HG02870 (cell line): ENCODE results near the gene PAFAH1B2.
"Not testable (repeated sequence)": the region's sequence is repeated elsewhere in the genome, so short reads cannot be mapped to it uniquely, and the experiment has no call there.

Source experiments
- ATAC-seq: cut with Tn5 transposase; IDR thresholded peaks from one replicate; pipeline ENCODE4 v1.9.1; 2021; ENCODE audit warnings: mild to moderate bottlenecking, moderate library complexity; ENCODE audit not compliant: unreplicated experiment

PAFAH1B2 gene

DNA sequence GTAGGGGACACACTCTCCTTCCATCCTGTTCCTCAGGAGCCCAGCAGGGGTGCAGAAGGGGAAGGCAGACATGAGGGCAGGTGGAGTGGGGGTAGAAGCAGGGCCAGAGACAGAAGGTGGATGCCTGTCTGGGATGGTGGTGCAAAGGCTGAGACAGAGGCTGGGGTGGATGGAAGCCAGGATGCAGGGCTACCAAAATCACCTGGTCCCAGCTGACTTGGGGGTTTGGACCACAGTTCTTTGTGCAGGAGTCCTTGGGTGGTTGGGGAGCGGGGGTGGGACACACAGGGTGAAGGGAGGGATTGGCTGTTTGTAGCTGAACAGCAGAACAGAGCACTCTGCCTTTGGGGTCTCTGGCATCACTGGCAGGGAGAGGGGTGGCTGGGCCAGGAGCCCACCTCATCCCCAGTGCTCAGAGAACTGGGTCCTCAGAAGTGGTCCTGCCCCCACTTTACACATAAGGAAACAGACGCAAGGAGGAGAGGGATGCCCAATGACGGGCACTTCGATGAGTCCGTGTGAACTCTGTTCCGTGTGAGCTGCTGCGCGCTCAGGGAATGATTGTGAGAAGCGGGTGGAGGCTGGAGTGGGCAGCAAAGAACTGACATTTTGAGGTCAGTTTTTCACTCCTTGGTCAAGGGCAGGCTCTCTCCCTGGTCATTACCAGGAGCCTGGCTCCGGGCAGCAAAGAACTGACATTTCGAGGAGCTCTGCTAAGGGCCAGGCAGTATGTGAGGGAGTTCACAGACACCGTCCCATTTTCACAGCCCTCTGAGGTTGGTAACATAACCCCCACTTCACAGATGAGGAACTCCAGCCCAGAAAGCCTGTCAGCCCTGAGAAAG lies 56.9 kb downstream of the PAFAH1B2 start:
- ATAC-seq: no peak

DNA sequence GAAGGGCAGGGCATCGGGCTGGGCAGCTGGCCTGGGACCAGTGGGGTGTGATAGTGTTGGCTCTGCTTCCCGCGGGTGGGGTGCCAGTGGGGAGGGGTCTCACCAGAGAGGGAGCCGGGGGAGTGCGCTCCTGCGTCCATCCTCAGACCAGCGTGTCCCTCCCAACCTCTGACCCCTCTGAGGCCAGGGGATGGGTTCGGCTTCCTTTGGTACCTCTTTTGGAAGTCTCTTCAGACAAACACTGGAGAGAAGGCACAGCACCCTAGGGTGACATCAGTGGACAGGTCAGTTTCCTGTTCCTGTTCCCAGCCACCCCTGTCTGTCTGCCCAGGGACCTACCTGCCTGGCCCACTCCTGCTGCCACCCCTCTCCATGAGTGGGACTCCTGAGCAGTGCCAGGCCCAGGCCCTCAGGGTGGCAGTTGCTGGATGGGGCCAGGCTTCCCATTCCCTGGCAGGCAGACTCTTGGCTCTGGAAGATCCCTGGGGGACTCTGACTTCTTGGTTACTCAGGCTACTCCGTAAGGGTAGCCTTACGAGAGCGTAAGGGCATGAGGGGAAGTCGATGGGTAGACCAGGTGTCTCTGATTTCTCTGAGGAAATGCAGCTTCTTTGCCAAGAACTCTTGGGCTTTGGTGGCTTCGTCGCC lies 57.7 kb downstream of the PAFAH1B2 start:
- no peak for ATAC-seq

DNA sequence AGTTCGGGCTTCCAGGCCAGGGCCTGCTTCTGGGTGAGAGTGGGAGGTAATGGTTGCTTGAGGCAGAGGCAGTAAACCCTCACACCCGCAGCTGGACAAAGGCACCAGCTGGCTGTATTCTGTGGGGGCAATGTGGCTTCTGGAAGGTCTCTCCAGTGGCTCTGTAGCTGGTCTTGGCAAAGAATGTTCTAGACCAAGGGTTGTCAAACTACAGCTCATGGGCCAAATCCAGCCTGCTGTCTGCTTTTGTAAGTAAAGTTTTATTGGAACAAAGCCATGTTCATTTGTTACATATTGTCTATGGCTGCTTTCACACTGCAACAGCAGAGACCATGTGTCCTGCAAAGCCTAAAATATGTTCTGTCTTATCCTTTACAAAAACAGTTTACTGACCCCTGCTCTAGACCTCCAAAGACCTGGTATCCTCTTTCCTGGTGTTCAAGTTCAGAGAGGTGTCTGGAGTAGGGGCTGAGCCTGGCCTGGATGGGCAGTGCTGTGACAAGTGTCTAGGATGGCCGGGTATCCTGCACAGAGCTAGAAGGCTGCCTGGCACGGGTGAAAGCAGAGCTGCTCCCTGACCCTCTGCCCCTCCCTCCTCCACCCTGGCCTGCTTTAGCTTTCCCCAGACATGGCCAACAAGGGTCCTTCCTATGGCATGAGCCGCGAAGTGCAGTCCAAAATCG lies 58.4 kb downstream of the PAFAH1B2 start:
- no peak for ATAC-seq

DNA sequence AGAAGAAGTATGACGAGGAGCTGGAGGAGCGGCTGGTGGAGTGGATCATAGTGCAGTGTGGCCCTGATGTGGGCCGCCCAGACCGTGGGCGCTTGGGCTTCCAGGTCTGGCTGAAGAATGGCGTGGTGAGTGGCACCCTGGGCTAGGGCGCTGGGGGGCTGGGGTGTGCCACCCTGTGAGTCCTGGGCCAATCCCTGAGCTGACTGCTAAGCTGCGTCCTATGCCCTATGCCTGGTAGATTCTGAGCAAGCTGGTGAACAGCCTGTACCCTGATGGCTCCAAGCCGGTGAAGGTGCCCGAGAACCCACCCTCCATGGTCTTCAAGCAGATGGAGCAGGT lies 59.0 kb downstream of the PAFAH1B2 start:
- no peak for ATAC-seq

DNA sequence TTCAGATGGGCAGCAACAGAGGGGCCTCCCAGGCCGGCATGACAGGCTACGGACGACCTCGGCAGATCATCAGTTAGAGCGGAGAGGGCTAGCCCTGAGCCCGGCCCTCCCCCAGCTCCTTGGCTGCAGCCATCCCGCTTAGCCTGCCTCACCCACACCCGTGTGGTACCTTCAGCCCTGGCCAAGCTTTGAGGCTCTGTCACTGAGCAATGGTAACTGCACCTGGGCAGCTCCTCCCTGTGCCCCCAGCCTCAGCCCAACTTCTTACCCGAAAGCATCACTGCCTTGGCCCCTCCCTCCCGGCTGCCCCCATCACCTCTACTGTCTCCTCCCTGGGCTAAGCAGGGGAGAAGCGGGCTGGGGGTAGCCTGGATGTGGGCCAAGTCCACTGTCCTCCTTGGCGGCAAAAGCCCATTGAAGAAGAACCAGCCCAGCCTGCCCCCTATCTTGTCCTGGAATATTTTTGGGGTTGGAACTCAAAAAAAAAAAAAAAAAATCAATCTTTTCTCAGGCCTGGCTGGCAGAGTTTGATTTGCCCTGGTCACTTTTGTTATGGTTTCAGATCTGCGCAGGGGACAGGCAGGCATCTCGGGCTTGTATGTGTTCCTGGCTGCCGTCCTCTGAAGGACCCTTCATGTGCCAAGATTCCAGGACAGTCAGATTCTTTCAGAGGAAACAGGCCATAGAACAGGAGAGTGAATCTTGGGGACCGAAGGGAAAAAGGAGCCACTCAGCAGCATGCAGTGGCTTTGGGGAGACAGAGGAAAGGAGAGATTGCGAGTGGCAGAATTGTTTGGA lies 60.4 kb downstream of the PAFAH1B2 start:
- no peak for ATAC-seq

DNA sequence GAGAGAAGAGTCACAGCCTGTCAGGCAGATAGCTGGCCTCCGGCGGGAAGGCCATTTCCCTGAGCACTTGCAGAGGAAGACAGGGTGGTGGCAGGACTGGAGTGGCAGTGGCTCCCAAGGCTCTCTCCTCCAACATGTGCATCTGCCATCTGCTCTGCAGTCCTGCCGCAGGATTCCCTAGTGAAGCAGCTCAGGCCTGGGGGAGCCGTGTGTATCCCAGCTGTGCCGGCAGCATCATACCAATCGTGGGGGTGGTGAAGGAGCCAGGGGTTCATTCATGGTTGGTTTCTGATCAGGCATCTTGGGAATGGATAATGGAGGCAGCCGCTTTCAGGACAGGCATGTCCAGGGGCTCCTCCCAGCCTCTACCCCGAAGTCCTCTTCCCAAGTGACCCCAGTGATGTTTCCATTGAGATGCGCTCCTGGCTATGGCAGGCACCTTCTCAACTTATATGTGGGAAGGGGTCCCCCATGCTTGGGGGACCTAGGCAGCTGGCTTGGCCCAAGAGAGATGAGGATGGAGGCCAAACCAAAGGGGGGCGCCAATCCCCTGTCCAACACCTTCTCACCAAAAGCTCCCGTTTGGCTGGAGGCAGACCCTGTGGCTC lies 61.2 kb downstream of the PAFAH1B2 start:
- ATAC-seq: no peak

DNA sequence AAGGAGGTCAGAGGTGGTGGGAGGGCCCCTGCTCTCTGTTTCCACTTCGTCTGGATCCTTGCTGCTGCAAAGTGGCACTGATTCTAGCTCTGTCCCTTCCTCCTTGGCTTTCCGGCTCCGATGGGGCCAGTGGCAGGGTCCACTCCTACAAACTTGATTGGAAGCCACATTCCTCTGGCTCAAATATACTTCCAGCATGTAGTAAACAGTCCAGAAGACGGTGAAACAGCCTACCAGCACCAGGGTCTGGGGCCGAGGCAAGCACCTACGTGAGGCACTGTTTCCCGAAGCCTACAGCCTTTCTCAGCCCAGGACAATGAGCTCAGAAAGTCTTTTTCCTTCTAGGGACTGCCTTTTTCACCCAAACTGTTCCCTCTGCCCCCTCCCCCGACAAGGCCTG lies 62.0 kb downstream of the PAFAH1B2 start:
- not testable (repeated sequence) for ATAC-seq

DNA sequence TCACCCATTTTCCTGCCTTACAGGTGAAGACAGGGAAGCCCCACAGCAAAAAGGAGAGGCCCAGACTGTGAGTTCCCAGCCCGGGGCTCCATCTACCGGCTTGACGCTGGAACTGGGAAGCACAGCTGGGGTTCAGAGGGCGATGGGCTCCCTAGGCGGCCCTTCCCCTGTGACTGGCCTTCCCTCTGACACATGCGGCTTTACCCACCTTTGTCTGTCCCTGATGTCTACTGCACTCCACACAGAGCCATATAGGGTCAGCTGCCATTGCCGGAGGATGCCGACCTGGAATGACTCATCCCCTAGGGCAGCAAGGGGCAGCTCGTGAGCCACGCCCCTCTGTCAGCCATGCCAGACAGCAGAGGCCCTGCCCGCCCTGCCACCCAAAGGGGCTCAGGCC lies 62.8 kb downstream of the PAFAH1B2 start:
- not testable (repeated sequence) for ATAC-seq

DNA sequence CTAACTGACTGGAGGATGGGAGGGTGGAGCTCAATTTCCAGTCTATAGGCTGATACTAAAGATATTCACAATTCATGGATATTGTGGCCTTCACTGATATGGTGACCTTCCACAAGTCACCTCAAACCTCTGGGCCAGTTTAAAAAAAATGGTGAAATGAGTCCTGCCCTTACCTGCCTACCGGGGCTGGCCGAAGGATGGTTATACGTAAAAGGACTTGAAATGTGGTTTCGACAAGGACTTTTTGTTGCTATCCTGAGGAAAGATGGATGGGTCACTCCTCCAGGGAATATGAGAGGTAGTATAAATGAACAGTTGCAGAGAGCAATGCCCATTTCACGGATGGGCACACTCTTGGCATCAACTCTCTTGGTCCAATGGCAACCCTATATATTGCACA lies 63.4 kb downstream of the PAFAH1B2 start:
- ATAC-seq: not testable (repeated sequence)

DNA sequence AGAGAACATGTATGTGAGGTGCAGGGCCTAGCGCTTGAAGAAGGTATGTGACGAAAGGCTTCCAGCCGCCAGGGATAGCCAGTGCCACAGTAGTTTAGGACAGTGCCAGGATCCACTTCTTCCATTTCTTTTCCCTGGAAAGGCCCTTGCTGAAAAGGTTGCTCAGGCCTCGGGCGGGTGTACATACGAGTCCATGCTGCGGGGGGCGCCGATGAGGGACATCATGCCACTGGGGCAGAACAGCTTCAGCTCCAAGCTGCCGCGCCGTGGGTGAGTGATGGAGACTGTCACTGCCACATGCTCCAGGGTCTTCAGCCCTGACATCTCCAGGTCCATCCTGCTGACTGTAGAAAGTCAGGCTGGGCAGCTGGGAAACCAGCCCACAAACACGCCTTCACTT lies 64.6 kb downstream of the PAFAH1B2 start:
- ATAC-seq: not testable (repeated sequence)

DNA sequence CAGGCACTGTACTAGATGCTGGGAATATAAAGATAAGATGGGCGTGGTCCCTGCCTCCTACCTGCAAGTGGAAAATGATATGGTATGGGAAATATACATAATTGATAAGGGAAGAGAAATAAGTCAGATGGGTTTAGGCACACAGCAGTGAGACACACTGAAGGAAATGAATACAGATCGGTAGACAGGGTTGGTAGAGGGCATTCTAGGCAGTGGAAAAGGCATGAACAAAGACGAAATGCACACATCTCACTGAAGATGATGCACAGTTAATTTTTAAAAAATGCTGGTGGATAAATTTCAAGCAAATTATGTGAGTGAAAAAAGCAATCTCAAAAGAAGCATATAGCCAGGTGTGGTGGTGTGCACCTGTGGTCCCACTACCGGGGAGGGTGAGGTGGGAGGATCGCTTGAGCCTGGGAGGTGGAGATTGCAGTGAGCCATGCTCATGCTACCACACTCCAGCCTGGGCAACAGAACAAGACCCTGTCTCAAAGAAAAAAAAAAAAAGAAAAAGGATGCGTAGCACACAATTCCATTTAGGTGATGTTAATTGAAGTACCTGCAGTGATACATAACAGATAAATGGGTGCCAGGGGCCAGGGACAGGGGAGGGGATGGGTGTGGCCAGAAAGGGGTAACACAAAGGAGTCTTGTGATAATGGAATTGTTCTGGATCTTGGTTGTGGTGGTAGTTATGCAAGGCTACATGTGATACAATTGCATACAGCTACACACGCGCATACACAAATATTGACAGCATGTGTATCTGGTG lies 65.5 kb downstream of the PAFAH1B2 start:
- not testable (repeated sequence) for ATAC-seq

DNA sequence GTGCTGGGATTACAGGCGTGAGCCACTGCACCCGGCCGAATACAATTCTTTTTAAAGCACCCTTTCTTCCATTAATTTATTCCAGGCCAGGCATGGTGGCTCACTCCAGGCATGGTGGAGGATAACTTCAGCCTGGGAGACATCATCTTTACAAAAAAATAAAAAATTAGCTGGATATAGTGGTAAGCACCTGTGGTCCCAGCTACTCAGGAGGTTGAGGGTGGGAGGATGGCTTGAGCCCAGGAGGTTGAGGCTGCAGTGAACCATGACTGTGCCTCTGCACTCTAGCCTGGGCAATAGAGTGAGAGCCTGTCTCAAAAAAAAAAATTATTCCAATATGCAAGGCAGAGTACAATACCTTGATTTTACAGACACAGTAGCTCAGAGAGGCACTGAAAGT lies 66.5 kb downstream of the PAFAH1B2 start:
- no peak for ATAC-seq

DNA sequence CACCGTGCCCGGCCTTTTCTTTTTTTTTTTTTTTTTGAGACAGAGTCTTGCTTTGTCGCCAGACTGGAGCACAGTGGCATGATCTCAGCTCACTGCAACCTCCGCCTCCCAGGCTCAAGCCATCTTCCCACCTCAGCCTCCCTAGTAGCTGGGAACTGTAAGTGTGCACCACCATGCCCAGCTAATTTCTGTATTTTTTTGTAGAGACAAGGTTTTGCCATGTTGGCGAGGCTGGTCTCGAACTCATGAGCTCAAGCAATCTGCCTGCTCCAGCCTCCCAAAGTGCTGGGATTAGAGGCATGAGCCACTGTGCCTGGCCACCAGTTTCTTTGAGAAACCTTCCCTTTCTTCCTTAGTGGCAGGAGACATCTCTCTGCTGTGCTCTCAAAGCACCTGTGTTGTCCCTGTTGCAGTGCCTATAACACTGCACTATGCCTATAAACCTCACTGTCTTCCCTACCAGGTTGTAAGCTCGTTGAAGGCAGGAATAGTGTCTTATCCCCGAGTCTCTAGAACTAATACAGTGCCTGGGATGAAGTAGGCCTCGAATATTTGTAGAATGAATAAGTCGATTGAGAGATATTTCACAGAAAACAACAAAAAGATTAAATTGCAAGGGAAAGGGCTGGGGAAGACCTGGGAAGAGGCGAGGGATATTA lies 68.7 kb downstream of the PAFAH1B2 start:
- ATAC-seq: no peak

DNA sequence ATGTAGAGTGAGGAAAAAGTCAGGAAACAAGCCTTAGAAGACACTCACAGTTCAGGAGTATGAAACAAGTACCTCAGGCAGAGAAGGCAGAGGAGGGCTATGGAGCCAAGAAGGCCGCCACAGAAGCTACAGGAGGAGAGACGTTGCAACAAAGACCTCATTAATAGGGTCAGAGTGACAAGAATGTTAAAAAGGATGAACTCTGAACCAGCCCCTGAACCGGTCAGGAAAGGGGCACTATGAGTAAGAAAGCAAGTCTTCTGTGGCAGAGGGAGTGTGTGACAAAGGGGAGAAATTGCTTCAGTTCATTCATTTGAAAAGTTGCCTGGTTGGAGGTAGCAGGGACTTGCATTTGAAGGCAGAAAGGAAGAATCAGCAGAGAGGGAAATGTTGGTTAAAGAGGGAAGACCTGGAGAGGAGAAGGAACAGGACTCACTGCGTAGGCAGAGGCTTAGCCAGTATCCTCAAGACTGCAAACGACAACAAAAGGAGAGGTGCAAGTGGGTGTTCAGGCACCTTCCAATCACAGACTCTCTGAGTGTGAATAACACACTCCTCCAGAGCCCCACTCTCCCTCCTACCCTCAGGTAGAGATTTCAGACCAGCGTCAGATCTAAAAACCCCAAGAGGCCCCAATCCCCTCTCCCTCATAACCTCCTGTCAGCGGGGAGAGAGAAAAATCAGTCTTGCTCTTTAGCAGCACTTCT lies 70.5 kb downstream of the PAFAH1B2 start:
- no peak for ATAC-seq

DNA sequence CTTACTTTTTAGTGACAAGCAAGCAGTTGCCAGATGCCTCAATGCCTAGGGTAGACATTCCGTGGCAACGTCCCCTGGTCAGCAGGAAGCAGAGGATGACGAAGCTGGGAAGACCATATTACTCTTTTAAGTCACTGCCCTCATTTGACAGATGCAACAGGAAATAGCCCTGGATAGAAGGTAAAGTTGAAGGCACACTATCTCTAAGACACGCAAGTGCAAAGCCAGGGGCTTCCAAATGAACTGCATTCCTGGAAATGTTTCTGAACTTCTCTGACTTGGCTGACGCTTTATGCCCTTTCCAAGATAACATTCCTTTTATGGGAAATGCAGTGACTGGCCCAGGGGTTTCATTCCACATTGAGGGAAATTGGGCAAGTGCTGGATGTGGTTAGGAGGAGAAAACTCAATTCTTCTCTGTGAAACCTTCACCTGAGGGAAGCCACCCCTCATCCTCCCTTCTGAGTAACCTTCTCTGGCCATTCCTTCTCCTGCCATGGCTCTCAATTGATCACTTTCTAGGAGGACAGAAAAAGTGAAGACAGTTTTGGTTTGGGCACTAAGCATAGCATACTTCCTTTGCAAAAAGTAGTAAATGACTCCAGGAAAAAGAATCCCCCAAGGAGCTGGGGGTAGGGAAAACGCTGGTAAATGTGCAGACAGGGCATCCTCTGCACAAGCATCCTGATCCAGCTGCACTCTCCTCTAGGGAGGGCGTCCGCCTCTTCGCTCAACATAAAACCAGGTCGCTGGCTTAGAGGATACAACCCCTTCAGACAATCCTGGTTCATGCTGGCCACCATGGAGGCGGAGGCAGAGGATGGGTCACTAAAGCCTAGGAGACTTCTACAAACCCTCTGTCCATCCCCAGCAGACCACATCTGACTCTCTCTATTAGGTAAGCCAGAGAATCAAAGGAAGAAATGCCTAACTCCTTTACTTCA lies 73.3 kb downstream of the PAFAH1B2 start:
- ATAC-seq: no peak

DNA sequence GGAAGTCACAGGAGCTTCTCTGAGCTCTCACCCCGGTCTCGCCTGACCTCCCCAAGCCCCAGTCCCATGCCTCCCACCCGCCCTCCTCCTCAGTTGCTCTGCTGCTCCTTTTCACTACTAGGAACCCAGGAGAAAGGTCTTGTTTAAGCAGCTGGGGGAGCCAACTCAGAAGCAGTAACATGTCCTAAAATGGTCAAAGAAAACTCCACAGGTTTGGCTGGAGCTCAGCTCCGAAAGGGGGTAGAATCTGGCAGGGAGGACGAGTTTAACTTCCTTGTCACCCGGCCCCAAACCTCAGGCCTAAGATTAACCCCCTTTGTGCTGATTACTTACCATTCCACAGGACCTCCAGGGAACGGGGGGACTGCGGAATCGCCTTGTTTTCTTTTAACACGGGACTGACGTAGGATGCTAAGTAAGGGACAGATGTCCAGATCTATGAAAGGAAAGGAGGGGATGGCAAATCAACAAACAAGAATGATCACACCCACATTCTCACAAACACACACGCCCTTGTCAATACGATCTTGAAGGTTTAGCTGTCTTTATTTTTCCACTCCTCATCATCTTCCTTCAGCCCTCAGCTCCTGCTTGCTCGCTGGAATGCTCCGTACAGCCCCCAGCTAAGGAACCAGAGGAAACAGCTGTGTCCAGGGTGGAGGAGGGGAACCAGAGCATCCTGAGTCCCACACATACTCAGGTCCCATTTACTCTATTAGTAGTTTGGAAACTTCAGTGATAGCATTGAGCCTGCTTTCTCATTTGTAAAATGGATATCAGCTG lies 74.2 kb downstream of the PAFAH1B2 start:
- ATAC-seq: no peak

DNA sequence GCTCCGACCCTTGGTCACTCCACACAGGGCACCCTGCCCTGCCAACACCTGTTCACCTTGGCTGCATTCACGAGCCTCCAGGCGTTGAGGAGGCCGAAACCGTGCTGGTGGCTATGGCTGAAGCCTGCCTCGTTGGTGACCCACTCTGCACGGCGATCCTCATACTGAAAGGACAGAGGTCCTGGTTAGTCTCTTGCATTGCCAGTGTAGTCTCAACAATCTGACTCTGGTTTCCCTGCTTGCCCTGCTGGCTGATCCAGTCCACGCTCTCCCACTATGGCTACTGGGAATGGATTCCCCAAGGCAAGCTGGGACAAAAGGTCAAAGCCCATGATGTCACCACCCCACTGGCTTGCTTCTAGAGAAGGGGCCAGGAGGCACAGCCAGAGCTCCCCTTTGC lies 74.9 kb downstream of the PAFAH1B2 start:
- no peak for ATAC-seq
